GM19395 (cell line): Measurements from ENCODE around the gene FREM3.
"Not testable (repeated sequence)": the region's sequence is repeated elsewhere in the genome, so short reads cannot be mapped to it uniquely, and the experiment has no call there.

Experiments
- ATAC-seq: cut with Tn5 transposase; IDR thresholded peaks from one replicate; pipeline ENCODE4 v1.9.1; 2021; ENCODE audit warnings: mild to moderate bottlenecking, moderate library complexity; ENCODE audit not compliant: unreplicated experiment

Gene FREM3

GRCh38 chr4:143586080-143586479, 114.4 kb downstream of the FREM3 start:
- ATAC-seq, result no peak

GRCh38 chr4:143585548-143585947, 114.9 kb downstream of the FREM3 start:
- ATAC-seq, result no peak

- no peak for ATAC-seq
Measured at GRCh38 chr4:143581331-143581946, 119.0 kb downstream of the FREM3 start.

GRCh38 chr4:143575331-143575730, 125.1 kb downstream of the FREM3 start:
- ATAC-seq, result no peak

GRCh38 chr4:143564472-143564871, 136.0 kb downstream of the FREM3 start:
- no peak for ATAC-seq

GRCh38 chr4:143559757-143560147, 140.7 kb downstream of the FREM3 start:
- no peak for ATAC-seq

GRCh38 chr4:143558823-143559756, 141.4 kb downstream of the FREM3 start:
- ATAC-seq, result peak; percentile 86

- ATAC-seq, result no peak
Measured at GRCh38 chr4:143558286-143558685, 142.2 kb downstream of the FREM3 start.

- no peak for ATAC-seq
Measured at GRCh38 chr4:143555676-143556075, 144.8 kb downstream of the FREM3 start.

- peak; percentile 74 for ATAC-seq
Measured at GRCh38 chr4:143554728-143555597, 145.5 kb downstream of the FREM3 start.

- no peak for ATAC-seq
Measured at GRCh38 chr4:143549928-143550327, 150.5 kb downstream of the FREM3 start.

GRCh38 chr4:143539670-143540023, 160.8 kb downstream of the FREM3 start:
- peak; percentile 16 for ATAC-seq

- peak; percentile 59 for ATAC-seq
Measured at GRCh38 chr4:143538979-143539669, 161.4 kb downstream of the FREM3 start.

- no peak for ATAC-seq
Measured at GRCh38 chr4:143531788-143532491, 168.5 kb downstream of the FREM3 start.

GRCh38 chr4:143531380-143531779, 169.1 kb downstream of the FREM3 start:
- no peak for ATAC-seq

GRCh38 chr4:143528046-143528445, 172.4 kb downstream of the FREM3 start:
- ATAC-seq, result not testable (repeated sequence)
